ENCODE measurements around the gene BCHE.

The BCHE gene

GRCh38 chr3:165837058-165837525, at the start of gene BCHE:
Gene BCHE, minus strand, starts transcription at chr3:165837423. Its CDS starts 6,390 bp downstream, at chr3:165831033.
- DNase-seq = peak; percentile 80

- DNase-seq = no peak
Observed at GRCh38 chr3:165885558-165886270, 48.5 kb upstream of the BCHE start.

- DNase-seq = peak; percentile 9
Observed at GRCh38 chr3:165884518-165884917, 47.3 kb upstream of the BCHE start.

- DNase-seq = peak; percentile 50
Observed at GRCh38 chr3:165883863-165884478, 46.7 kb upstream of the BCHE start.

- no peak for DNase-seq
Observed at GRCh38 chr3:165883117-165883516, 45.9 kb upstream of the BCHE start.

- no peak for DNase-seq
Observed at GRCh38 chr3:165875644-165876043, 38.4 kb upstream of the BCHE start.

GRCh38 chr3:165874663-165875489, 37.7 kb upstream of the BCHE start:
- no peak for DNase-seq

- DNase-seq = no peak
Observed at GRCh38 chr3:165868088-165868487, 30.9 kb upstream of the BCHE start.

GRCh38 chr3:165859061-165859460, 21.8 kb upstream of the BCHE start:
- DNase-seq = no peak

GRCh38 chr3:165855581-165855980, 18.4 kb upstream of the BCHE start:
- DNase-seq = no peak

- DNase-seq = peak; percentile 42
Observed at GRCh38 chr3:165854696-165855095, 17.5 kb upstream of the BCHE start.

- DNase-seq = no peak
Observed at GRCh38 chr3:165852711-165853110, 15.5 kb upstream of the BCHE start.

GRCh38 chr3:165852191-165852590, 15.0 kb upstream of the BCHE start:
- peak; percentile 21 for DNase-seq

GRCh38 chr3:165846056-165846455, 8.8 kb upstream of the BCHE start:
- no peak for DNase-seq

- DNase-seq = no peak
Observed at GRCh38 chr3:165839296-165840076, 2.3 kb upstream of the BCHE start.

GRCh38 chr3:165837801-165838200, 578 bp upstream of the BCHE start:
- no peak for DNase-seq

GRCh38 chr3:165835431-165835830, 1.8 kb downstream of the BCHE start:
- DNase-seq = peak; percentile 17

- no peak for DNase-seq
Observed at GRCh38 chr3:165830746-165831145, 6.5 kb downstream of the BCHE start.

- DNase-seq = no peak
Observed at GRCh38 chr3:165827883-165828282, 9.3 kb downstream of the BCHE start.

GRCh38 chr3:165827233-165827632, 10.0 kb downstream of the BCHE start:
- no peak for DNase-seq

- DNase-seq = no peak
Observed at GRCh38 chr3:165820671-165821123, 16.5 kb downstream of the BCHE start.

- DNase-seq = no peak
Observed at GRCh38 chr3:165817160-165817709, 20.0 kb downstream of the BCHE start.
